ENCODE results near the gene OR9A4.
"Not testable (repeated sequence)": the region's sequence is repeated elsewhere in the genome, so short reads cannot be mapped to it uniquely, and the experiment has no call there.

Gene OR9A4, protein sequence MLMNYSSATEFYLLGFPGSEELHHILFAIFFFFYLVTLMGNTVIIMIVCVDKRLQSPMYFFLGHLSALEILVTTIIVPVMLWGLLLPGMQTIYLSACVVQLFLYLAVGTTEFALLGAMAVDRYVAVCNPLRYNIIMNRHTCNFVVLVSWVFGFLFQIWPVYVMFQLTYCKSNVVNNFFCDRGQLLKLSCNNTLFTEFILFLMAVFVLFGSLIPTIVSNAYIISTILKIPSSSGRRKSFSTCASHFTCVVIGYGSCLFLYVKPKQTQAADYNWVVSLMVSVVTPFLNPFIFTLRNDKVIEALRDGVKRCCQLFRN

DNA sequence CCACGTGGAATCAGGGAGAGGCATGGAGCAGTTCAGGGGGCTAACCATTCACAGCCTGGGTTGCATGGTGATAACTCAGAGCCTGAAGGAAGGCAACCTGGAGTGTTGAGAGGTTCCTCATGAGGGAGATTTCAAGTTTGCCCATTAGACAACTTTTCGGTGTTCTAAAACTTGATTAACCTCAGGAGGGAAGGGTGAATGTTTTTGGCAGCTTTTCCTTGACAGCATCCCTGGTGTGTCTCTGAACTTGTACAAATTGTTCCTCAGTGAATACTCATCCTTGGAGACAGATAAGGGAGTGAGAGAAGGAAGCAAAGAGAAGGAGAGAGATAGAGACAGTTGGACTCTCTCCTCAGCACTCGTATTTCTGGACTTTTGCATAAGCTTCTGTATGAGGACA lies at the start of gene OR9A4:
Gene OR9A4 (plus strand): TSS at position 301 of the 400 bp plus-strand sequence. CDS start 2,477 bp downstream, outside the sequence.
- DNase-seq (ENCODE audit: low read depth in 3 of 3) = no peak

DNA sequence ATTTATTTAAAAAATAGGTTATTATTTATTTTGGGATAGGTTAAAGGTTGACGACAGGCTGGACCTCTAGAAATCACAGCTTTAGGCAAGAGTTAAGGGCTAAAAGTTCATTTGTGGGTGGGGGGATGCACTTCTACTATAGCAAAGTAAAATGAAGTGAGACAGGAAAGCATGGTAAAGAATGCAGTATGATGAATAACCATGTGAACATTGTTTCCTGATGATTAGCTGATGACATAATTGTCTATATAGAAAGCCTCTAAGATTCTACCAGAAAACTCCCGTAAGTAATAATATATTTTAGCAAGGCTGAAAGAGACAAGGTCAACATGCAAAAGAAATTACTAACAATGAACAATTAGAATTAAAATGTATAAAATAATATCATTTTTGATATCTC lies 49.2 kb upstream of the OR9A4 start:
- DNase-seq (ENCODE audit: low read depth in 3 of 3) = no peak

- no peak for DNase-seq (ENCODE audit: low read depth in 3 of 3)
Observed at GRCh38 chr7:141872931-141873330, 43.3 kb upstream of the OR9A4 start.

DNA sequence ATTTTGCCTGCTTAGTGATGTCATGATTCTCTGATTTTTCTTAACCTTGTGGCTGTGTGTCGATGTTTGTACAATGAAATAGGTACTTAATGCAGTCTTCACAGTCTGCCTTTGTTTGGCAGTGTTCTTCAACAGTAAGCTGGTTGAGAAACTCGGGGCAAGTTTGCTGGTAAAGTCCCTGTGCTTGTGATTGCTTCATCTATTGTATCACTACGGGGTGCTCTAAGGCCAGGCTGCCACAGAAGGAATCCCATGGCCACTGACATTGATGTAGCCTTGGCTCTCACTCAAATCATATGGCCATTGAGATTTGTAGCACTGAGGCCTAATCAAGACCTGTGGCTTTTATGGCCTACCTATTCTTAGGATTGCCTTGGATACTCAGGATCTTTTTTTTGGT lies 41.4 kb upstream of the OR9A4 start:
- no peak for DNase-seq (ENCODE audit: low read depth in 3 of 3)

- DNase-seq (ENCODE audit: low read depth in 3 of 3) = no peak
Observed at GRCh38 chr7:141875453-141875852, 40.7 kb upstream of the OR9A4 start.

DNA sequence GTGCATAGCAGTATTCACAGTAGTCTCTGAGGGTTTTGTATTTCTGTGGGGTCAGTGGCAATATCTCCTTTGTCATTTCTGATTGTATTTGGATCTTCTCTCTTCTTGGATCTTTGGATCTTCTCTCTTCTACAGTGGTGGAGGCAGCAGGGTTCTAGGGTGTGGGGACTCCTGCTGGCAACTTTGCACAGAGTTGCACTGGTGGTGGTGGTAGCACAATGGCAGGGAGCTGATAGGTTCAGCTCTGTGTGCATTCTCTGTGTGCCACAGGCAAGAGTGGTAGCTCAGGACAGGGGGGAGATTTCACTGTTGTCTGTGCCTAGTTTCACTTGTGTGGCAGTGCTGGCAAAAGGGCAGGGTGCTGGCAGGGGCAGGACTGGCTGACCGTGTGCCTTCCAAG lies 39.8 kb upstream of the OR9A4 start:
- no peak for DNase-seq (ENCODE audit: low read depth in 3 of 3)

- DNase-seq (ENCODE audit: low read depth in 3 of 3) = no peak
Observed at GRCh38 chr7:141877365-141877764, 38.8 kb upstream of the OR9A4 start.

DNA sequence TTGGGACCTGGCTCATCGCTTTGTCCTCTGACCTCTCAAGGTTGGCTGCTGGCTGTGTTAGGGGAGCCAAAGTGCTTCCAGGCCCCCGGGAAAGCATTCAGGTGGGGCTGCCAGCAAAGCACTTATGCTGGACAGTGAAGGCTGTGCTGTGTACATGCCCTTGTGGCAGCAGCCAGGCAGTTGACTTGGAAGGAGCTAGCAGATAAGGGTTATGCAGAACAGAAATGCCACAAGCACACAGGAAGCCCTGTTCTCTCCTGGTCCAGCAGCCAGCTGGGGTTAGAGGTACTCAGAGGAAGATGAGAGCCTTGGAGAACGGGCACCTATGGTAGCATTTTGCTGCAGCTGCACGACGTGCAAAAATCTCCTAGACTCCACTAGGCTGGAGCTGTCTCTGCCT lies 35.2 kb upstream of the OR9A4 start:
- no peak for DNase-seq (ENCODE audit: low read depth in 3 of 3)

DNA sequence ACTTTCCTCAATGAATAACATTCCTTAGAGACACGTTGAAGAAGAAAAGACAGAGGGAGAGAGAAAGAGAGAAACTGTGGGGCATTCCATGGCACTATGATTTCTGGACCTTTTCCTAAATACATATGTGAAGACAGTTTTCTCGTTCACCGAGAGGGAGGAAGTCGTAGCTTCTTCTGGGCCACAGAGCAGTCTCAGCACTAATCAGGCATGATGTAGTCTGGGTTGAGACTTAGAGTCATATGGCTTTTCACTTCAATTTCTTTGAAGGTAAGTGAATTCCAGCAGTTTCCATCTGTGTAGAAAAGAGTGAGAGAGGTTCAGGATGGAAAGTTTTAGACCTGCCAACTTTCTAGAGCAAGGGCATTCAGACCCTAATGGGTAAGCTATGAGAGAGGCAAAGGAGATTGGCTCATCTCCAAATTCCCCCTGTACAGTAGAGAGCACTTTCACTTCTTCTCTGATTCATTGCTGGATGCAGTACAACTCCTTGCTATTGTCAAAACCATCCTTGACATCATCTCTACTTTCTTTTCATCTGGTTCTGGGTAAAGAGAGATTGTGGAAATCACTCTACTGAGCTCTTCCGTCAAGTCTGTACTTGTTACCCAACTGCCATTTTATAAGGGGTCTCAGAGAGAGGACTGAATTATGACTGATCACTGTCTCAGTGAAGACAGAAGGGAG lies 31.5 kb upstream of the OR9A4 start:
- no peak for DNase-seq (ENCODE audit: low read depth in 3 of 3)

- DNase-seq (ENCODE audit: low read depth in 3 of 3) = no peak
Observed at GRCh38 chr7:141889321-141889720, 26.9 kb upstream of the OR9A4 start.

DNA sequence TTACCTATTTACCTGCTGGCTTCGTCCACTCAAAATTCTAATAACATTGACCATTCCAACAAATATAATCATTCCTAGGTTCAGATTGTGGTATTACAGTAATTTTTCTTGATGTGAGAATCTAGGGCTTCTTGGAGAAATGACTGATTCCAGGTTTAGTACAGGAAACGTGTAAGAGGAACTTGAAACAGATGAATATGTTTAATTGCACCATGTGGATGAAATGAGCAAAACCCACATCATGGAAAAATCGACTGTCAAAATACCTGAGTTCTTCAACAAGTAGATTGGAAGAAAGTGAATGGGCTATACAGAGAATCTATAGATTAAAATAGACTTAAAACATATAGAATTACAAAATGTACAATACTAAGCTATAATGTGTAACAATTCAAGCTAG lies 24.9 kb upstream of the OR9A4 start:
- DNase-seq (ENCODE audit: low read depth in 3 of 3) = no peak

DNA sequence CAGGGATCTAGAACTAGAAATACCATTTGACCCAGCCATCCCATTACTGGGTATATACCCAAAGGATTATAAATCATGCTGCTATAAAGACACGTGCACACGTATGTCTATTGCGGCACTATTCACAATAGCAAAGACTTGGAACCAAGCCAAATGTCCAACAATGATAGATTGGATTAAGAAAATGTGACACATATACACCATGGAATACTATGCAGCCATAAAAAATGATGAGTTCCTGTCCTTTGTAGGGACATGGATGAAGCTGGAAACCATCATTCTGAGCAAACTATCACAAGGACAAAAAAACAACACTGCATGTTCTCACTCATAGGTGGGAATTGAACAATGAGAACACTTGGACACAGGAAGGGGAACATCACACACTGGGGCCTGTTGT lies 16.8 kb upstream of the OR9A4 start:
- DNase-seq (ENCODE audit: low read depth in 3 of 3) = not testable (repeated sequence)

- no peak for DNase-seq (ENCODE audit: low read depth in 3 of 3)
Observed at GRCh38 chr7:141906285-141906684, 9.9 kb upstream of the OR9A4 start.

DNA sequence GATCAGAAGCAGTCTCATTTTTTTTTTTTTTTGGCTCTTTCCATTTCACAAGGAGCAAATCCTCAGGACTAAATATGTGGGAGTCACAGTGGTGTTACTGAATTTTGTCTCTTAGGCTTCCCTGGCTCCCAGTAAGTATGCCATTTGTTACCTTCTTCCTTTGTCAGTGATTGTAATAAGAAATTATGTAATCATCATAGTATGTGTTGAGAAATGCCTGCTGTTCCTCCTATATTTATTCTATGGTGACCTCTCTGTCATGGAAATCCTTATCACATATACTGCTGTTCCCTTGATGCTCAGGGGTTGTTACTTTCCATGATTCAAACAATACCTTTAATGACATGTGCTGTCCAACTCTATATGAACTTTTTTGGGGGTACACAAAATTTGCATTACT lies 4.8 kb upstream of the OR9A4 start:
- no peak for DNase-seq (ENCODE audit: low read depth in 3 of 3)

DNA sequence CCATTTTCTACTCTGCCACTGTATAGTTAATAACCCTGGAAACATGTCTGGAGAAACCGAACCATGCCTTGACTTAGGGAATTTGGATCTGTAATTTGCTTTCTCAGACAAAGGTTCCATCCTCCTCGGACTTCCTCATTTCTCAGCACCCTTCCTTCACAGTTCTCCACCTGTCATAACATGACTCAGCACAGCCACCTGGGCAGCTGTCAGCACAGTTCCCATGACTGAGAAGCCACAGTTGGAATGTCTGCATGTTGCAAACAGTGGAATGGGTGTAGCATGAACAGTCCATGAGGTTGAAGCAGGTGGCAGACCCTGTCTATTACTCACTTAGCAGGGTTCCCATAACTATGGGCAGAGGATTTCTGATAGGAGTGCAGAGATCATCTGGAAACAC lies 634 bp upstream of the OR9A4 start:
- DNase-seq (ENCODE audit: low read depth in 3 of 3) = no peak

DNA sequence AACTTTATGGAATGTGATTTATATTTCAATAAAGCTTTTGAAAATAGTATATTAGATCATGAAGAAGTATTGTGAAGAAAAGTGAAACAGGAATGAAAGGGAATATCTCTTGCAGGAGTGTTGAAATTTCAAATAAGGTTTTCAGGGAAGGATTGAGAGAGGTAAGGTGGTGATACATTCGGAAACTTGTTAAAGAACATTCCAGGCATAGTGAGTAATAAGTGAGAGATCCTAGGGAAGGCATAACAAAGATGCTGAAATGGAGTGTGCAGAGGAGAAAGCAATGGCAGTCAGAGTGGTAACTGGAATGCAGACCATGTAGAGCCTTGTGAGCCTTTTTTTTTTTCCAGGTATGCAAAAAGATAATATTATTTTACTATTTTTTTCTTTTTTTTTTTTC lies 4.1 kb downstream of the OR9A4 start:
- DNase-seq (ENCODE audit: low read depth in 3 of 3) = no peak

- no peak for DNase-seq (ENCODE audit: low read depth in 3 of 3)
Observed at GRCh38 chr7:141928146-141928844, 12.1 kb downstream of the OR9A4 start.

- no peak for DNase-seq (ENCODE audit: low read depth in 3 of 3)
Observed at GRCh38 chr7:141928845-141929195, 12.6 kb downstream of the OR9A4 start.

DNA sequence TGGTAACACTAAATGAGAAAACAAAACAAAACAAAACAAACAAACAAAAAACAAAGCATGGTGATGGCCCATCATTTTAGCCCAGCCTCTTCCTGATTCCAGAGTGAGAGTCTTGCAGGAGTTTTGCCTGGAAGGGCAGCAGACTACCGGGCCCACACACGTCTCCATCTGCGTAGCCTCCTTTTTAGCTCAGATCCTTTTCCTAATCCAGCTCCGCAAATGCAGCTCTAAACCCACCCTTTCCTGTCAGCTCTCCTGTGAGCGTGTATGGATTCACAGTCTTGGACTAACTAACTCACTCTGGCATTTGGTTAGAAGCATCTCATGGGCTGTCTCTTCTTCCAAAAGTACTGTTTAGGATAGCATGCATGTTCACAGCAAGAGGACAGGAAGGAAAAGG lies 14.0 kb downstream of the OR9A4 start:
- no peak for DNase-seq (ENCODE audit: low read depth in 3 of 3)

DNA sequence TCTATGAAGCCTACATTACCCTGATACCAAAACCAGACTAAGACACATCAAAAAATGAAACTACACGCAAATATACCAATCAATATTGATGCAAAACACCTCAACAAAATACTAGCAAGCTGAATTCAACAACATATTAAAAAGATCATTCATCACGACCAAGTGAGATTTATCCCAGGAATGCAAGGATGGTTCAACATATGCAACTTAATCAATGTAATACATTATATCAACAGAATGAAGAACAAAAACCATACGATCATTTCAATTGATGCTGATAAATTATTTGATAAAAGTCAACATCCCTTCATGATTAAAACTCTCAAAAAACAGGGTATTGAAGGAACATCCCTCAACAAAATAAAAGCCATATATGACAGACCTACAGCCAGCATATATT lies 24.9 kb downstream of the OR9A4 start:
- no peak for DNase-seq (ENCODE audit: low read depth in 3 of 3)

DNA sequence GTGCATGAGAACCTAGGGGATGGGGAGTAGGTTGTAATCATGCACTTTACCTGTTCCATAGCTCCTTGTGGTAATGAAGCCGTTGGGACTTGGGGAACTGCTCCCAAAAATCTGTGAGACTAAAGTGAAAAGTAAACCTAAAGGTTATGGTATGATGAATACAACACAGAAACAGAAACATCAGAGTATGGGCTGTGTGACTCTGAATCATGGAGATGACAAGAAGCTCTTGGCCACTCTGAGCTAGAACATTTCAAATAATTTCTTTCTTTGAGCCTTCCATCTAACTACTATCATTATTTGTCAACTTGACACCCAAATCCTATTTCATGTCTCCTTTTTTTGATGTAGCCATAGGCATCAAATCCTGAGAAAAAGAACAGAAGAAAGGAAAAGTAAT lies 27.6 kb downstream of the OR9A4 start:
- DNase-seq (ENCODE audit: low read depth in 3 of 3) = no peak

DNA sequence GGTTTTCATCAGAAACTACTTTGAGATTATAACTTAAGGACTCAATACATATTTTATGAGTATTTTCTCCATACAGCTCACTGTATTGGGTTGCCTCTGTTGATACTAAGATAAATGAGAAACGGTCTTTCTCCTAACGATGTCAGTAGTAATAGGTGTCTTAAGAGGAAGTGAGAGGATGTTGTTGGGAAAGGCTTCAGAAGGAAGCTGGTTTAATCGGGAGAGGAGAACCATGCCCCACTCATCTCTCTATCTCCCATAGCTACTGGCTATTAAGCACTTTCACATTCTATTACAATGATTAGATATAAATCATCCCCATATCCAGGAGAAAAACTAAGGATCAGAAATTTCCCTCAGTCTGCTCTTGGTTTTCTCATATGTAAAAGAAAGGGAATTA lies 28.6 kb downstream of the OR9A4 start:
- no peak for DNase-seq (ENCODE audit: low read depth in 3 of 3)

GRCh38 chr7:141945356-141945755 lies 29.2 kb downstream of the OR9A4 start:
- peak in 1 of 3 donors; percentile 1 for DNase-seq (ENCODE audit: low read depth in 3 of 3)

Measured in stimulated activated CD4-positive, alpha-beta T cell treated with anti-CD3 and anti-CD28 coated beads, TNF-alpha, amount 100 ng/mL, for 48 hours (primary cell).